GM23338 (cell line): Measurements from ENCODE around the gene CYFIP1. TPM values are rescaled to one million over a fixed set of nuclear protein-coding genes. Genes with fewer than 3 reads are reported as not detected.

Experiments used
- ATAC-seq: fragments of 200-7000 bp; cut with Tn5 transposase; 3 replicates; pipeline ENCODE4 v1.9.1; 2020
- DNase-seq: peaks from one replicate; pipeline ENCODE4 v3.0.0-alpha.2; 2015; ENCODE audit warnings: low spot score
- H2AFZ ChIP-seq: fragments of 200-600 bp; sonication (generic); 2 replicates; pipeline ENCODE4 v1.8.0; 2016; ENCODE audit warnings: antibody characterized with exemption, mild to moderate bottlenecking, moderate library complexity
- H3F3A ChIP-seq: fragments of 200-600 bp; sonication (generic); replicated peaks from 2 replicates; pipeline ENCODE4 v1.8.0; 2017; ENCODE audit warnings: antibody characterized with exemption, mixed run types, low read depth
- H3K27ac ChIP-seq: fragments of 200-600 bp; sonication (generic); 2 replicates; pipeline ENCODE4 v1.6.1; 2016; ENCODE audit warnings: low read depth
- H3K27me3 ChIP-seq: fragments of 200-600 bp; sonication (generic); 2 replicates; pipeline ENCODE4 v1.8.0; 2016; ENCODE audit warnings: mild to moderate bottlenecking, mixed run types, moderate library complexity; ENCODE audit not compliant: insufficient read depth
- H3K36me3 ChIP-seq: fragments of 200-600 bp; sonication (generic); 2 replicates; pipeline ENCODE4 v1.8.0; 2016; ENCODE audit warnings: mild to moderate bottlenecking; ENCODE audit not compliant: insufficient read depth
- H3K4me1 ChIP-seq: fragments of 200-600 bp; sonication (generic); 2 replicates; pipeline ENCODE4 v1.8.0; 2016; ENCODE audit warnings: mild to moderate bottlenecking, moderate library complexity; ENCODE audit not compliant: insufficient read depth
- H3K4me2 ChIP-seq: fragments of 200-600 bp; sonication (generic); 2 replicates; pipeline ENCODE4 v1.7.1; 2017; ENCODE audit warnings: mixed run types
- H3K4me3 ChIP-seq: fragments of 200-600 bp; sonication (generic); 2 replicates; pipeline ENCODE4 v1.6.1; 2016; ENCODE audit warnings: mixed run types
- H3K79me2 ChIP-seq: fragments of 200-600 bp; sonication (generic); replicated peaks from 2 replicates; pipeline ENCODE4 v1.8.0; 2017; ENCODE audit warnings: mild to moderate bottlenecking; ENCODE audit not compliant: insufficient read depth
- H3K9me2 ChIP-seq: fragments of 200-600 bp; sonication (generic); 2 replicates; pipeline ENCODE4 v1.8.0; 2017; ENCODE audit not compliant: insufficient read depth
- H4K20me1 ChIP-seq: fragments of 200-600 bp; sonication (generic); replicated peaks from 2 replicates; pipeline ENCODE4 v1.8.0; 2017; ENCODE audit warnings: mild to moderate bottlenecking; ENCODE audit not compliant: insufficient read depth
- H3K27ac Mint-ChIP-seq: 2 replicates; pipeline ENCODE4 v1.8.0; 2020; ENCODE audit warnings: inconsistent platforms, mild to moderate bottlenecking, moderate library complexity, mixed read lengths
- H3K27me3 Mint-ChIP-seq: 3 replicates; pipeline ENCODE4 v1.8.0; 2022; ENCODE audit warnings: low read depth, mild to moderate bottlenecking, moderate library complexity, mixed read lengths, inconsistent platforms; ENCODE audit not compliant: insufficient read depth, poor library complexity
- H3K36me3 Mint-ChIP-seq: 3 replicates; pipeline ENCODE4 v1.8.0; 2021; ENCODE audit warnings: low read depth, mild to moderate bottlenecking, inconsistent platforms, moderate library complexity, mixed read lengths
- H3K4me1 Mint-ChIP-seq: 3 replicates; pipeline ENCODE4 v1.8.0; 2020; ENCODE audit warnings: mild to moderate bottlenecking, inconsistent platforms, mixed read lengths
- H3K4me3 Mint-ChIP-seq: 3 replicates; pipeline ENCODE4 v1.8.0; 2021; ENCODE audit warnings: moderate library complexity, mild to moderate bottlenecking, inconsistent platforms, mixed read lengths
- H3K9me3 Mint-ChIP-seq: 3 replicates; pipeline ENCODE4 v1.8.0; 2020; ENCODE audit warnings: moderate library complexity, mild to moderate bottlenecking, inconsistent platforms, mixed read lengths
- CREB1 ChIP-seq: fragments of 250-450 bp; sonication (Bioruptor Pico); IDR thresholded peaks from 2 replicates; pipeline ENCODE4 v1.5.0; 2020; ENCODE audit warnings: low read depth, mild to moderate bottlenecking, moderate library complexity
- CTCF ChIP-seq, 2 experiments: fragments of 200-600 bp in 1 of 2; sonication (generic) in 1 of 2; conservative IDR thresholded peaks; 2 replicates each; pipeline versions ENCODE4 v1.5.1 to v1.6.1; 2016 to 2017; ENCODE audit warnings: antibody characterized with exemption in 2 of 2, low read depth in 2 of 2, mild to moderate bottlenecking in 2 of 2, moderate library complexity in 1 of 2
- ETS1 ChIP-seq: IDR thresholded peaks from 2 replicates; pipeline ENCODE4 v1.6.1; 2016; ENCODE audit warnings: antibody characterized with exemption
- NANOG ChIP-seq: IDR thresholded peaks from 2 replicates; pipeline ENCODE4 v1.6.1; 2016; ENCODE audit warnings: antibody characterized with exemption, borderline replicate concordance
- REST ChIP-seq: IDR thresholded peaks from one replicate; pipeline ENCODE4 v1.6.1; 2018; ENCODE audit warnings: antibody characterized with exemption; ENCODE audit not compliant: unreplicated experiment
- STAT1 ChIP-seq: IDR thresholded peaks from one replicate; pipeline ENCODE4 v1.6.1; 2016; ENCODE audit warnings: antibody characterized with exemption; ENCODE audit not compliant: unreplicated experiment
- ZNF114 ChIP-seq: fragments of 250-450 bp; sonication (Bioruptor Pico); IDR thresholded peaks from 2 replicates; pipeline ENCODE4 v1.5.0; 2020; ENCODE audit warnings: mild to moderate bottlenecking, moderate library complexity
- polyA plus RNA-seq: library from polyadenylated mRNA; unstranded; fragments of >200 nt; fragmentation: Nextera tagmentation; extraction: Ambion mirVana; gene quantifications from 2 replicates; pipeline ENCODE4 v1.2.1, GENCODE V29; 2016
- total RNA-seq: library from RNA; depleted of rRNA; stranded (reverse); fragments of >200 nt; shearing (Covaris generic); gene quantifications from 2 replicates; pipeline ENCODE4 v1.2.3, GENCODE V29; 2014

CYFIP1 gene
- total and polyA plus RNA-seq, 2 experiments from 2014 or later = 20.0 to 73.9 TPM

- peaks cover 13% of the 10 kb centered on the region; the same call in 1 of the 2 replicates for H3K27me3 ChIP-seq
- no peak overlapping the region for H3K4me3 ChIP-seq
- Mint-ChIP-seq H3K27me3 (peaks cover 44% of the 10 kb centered on the region), H3K27ac (no peak overlapping the region), H3K36me3 (no peaks in the 10 kb centered on the region; the same call in 2 of the 3 replicates), H3K9me3 (no peaks in the 10 kb centered on the region; the same call in 2 of the 3 replicates), H3K4me3 (no peak overlapping the region), H3K4me1 (peaks cover 36% of the 10 kb centered on the region)
- TF ChIP-seq ETS1 (no peak), ZNF114 (CRISPR knock-in tag) (no peak), STAT1 (no peak), CTCF (conservative IDR thresholded peaks at IDR 0.05; ENCODE audit: low read depth in 2 of 2) (no peak)
- no peak overlapping the region for H2AFZ ChIP-seq
- no peaks in the 10 kb centered on the region for H3F3A ChIP-seq
- H3K9me2 ChIP-seq = no peaks in the 10 kb centered on the region
- H3K36me3 ChIP-seq = no peaks in the 10 kb centered on the region
- no peak overlapping the region for H3K4me2 ChIP-seq
- no peak for ATAC-seq
- DNase-seq = no peak
- no peak overlapping the region for H3K27ac ChIP-seq
- peaks cover 33% of the 10 kb centered on the region for H4K20me1 ChIP-seq
- H3K79me2 ChIP-seq = peaks cover 65% of the 10 kb centered on the region
- peaks cover 17% of the 10 kb centered on the region for H3K4me1 ChIP-seq
These were observed 25.2 kb downstream of the CYFIP1 start for GRCh38 chr15:22954798-22955543.

GRCh38 chr15:22954326-22954725 lies 25.8 kb downstream of the CYFIP1 start:
- no peak overlapping the region for H3K4me3 ChIP-seq
- Mint-ChIP-seq H3K36me3 (no peaks in the 10 kb centered on the region; the same call in 2 of the 3 replicates), H3K27ac (no peak overlapping the region), H3K27me3 (peaks cover 45% of the 10 kb centered on the region), H3K9me3 (no peaks in the 10 kb centered on the region; the same call in 2 of the 3 replicates), H3K4me3 (no peak overlapping the region), H3K4me1 (peaks cover 37% of the 10 kb centered on the region)
- no peaks in the 10 kb centered on the region for H3K36me3 ChIP-seq
- H3K27me3 ChIP-seq = peaks cover 13% of the 10 kb centered on the region; the same call in 1 of the 2 replicates
- peaks cover 17% of the 10 kb centered on the region for H3K4me1 ChIP-seq
- no peak for ATAC-seq
- no peak overlapping the region for H3K27ac ChIP-seq
- H3K79me2 ChIP-seq = peaks cover 72% of the 10 kb centered on the region
- no peak overlapping the region for H2AFZ ChIP-seq
- DNase-seq = no peak
- H3F3A ChIP-seq = no peaks in the 10 kb centered on the region
- H4K20me1 ChIP-seq = peaks cover 39% of the 10 kb centered on the region
- no peak overlapping the region for H3K4me2 ChIP-seq
- H3K9me2 ChIP-seq = no peaks in the 10 kb centered on the region
- no peak for TF ChIP-seq CTCF (conservative IDR thresholded peaks at IDR 0.05; ENCODE audit: low read depth in 2 of 2)
- no peak for TF ChIP-seq CREB1 (CRISPR knock-in tag)
- no peak for TF ChIP-seq ZNF114 (CRISPR knock-in tag)
- TF ChIP-seq NANOG = no peak
- no peak for TF ChIP-seq REST
